GM12891 (cell line): ENCODE measurements around the gene TXNRD3. TPM values are rescaled to one million over a fixed set of nuclear protein-coding genes. Genes with fewer than 3 reads are reported as not detected.

Experiments used
- DNase-seq: peaks from one replicate; pipeline ENCODE4 v3.0.0; 2011; ENCODE audit warnings: low spot score; ENCODE audit not compliant: insufficient read length
- FAIRE-seq: peaks from 2 replicates; lab custom pipeline; 2011; peaks lifted over from hg19 to GRCh38; lab: Jason Lieb, UNC
- PAX5 ChIP-seq: IDR thresholded peaks from 2 replicates; pipeline ENCODE4 v1.6.1; 2011; ENCODE audit warnings: low read length, moderate library complexity, mild to moderate bottlenecking; ENCODE audit not compliant: insufficient read depth, severe bottlenecking
- POLR2A ChIP-seq: IDR thresholded peaks from 2 replicates; pipeline ENCODE4 v1.6.1; 2011; ENCODE audit warnings: low read depth, low read length, control low read depth
- POLR2AphosphoS5 ChIP-seq: IDR thresholded peaks from 2 replicates; pipeline ENCODE4 v1.6.1; 2011; ENCODE audit warnings: low read depth, low read length, control low read depth
- POU2F2 ChIP-seq: IDR thresholded peaks from 2 replicates; pipeline ENCODE4 v1.6.1; 2011; ENCODE audit warnings: low read depth, mild to moderate bottlenecking, control low read depth, low read length, moderate library complexity
- SPI1 ChIP-seq: IDR thresholded peaks from 2 replicates; pipeline ENCODE4 v1.6.1; 2011; ENCODE audit warnings: low read depth, low read length, control low read depth
- TAF1 ChIP-seq: IDR thresholded peaks from 2 replicates; pipeline ENCODE4 v1.6.1; 2011; ENCODE audit warnings: low read depth, low read length, control low read depth
- polyA plus RNA-seq: library from polyadenylated mRNA; unstranded; fragments of >200 nt; gene quantifications from one replicate; pipeline ENCODE4 v1.2.1, GENCODE V29; 2012; ENCODE audit warnings: low read depth, missing spikeins, inconsistent platforms; ENCODE audit not compliant: missing spikeins

Gene TXNRD3
- polyA plus RNA-seq: 0.19 TPM

GRCh38 chr3:126654571-126655383, at the start of gene TXNRD3:
TSS of gene TXNRD3 (minus strand) at chr3:126655124.
- no peak for TF ChIP-seq POLR2AphosphoS5
- TF ChIP-seq POU2F2: no peak
- TF ChIP-seq TAF1: no peak
- TF ChIP-seq POLR2A: no peak
- FAIRE-seq: peak; percentile 51

DNA sequence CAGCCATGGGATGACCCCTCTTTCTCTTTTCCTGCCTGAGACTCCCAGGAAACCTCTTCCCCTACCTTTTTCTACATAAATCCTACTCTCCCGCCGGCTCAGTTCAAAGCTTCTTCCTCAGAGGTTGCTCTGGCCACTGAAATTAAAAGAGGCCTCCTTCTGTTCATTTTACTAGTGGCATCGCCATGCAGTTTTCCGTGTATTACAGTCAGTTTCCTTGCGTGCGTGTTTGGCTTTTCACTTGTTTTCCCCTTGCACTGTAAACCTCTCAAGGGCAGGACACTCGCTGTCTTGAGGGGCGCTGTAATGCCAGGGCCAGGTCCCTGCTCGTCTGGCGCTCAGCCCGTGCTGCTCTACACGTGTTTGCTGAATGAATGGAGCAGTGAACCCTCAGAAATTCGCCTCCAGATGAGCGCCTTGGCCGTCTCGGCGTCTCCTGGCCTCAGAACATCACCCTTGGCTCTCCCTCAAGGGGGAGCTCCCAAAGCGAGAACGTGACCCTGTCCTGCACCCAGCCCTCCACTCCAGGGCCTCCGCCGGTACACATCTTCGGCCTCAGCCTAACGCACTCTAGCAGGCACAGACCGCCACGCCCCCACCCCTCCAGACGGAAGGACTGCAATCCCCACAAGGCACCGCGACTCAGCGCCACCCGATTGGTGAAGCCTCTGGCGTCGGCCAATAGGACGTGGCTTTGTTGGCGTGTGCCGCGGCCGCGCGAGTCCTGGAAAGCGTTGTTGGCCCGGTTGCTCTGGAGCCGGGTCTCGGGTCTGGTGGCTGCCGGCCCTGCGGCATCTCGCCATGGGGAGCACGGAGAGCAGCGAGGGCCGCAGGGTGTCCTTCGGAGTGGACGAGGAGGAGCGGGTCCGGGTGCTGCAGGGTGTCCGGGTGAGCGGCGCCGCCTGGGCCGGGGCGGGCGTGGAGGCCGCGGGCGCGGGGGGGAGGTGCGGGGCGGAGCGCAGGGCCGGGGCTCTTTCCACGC, 48.9 kb upstream of the TXNRD3 start, which contains the start of gene CHCHD6:
Gene CHCHD6 (plus strand): TSS at position 729 of the 982 bp plus-strand sequence. CDS start 73 bp downstream, at position 802.
- FAIRE-seq: peak; percentile 99
- peak; percentile 96 for DNase-seq

More at GRCh38 chr3:126654571-126655383, at the start of gene TXNRD3:
- peak; percentile 43 for DNase-seq

GRCh38 chr3:126699011-126699410, 44.1 kb upstream of the TXNRD3 start:
- DNase-seq (no peak), FAIRE-seq (no peak)
- no peak for TF ChIP-seq TAF1
- TF ChIP-seq PAX5: no peak
- no peak for TF ChIP-seq POU2F2
- no peak for TF ChIP-seq POLR2AphosphoS5
- no peak for TF ChIP-seq SPI1
- no peak for TF ChIP-seq POLR2A

More for the DNA sequence above, 48.9 kb upstream of the TXNRD3 start, which contains the start of gene CHCHD6:
- no peak for TF ChIP-seq POU2F2
- no peak for TF ChIP-seq POLR2AphosphoS5
- no peak for TF ChIP-seq PAX5
- no peak for TF ChIP-seq TAF1

- TF ChIP-seq SPI1 (no peak), POLR2AphosphoS5 (no peak), TAF1 (no peak), POLR2A (no peak), PAX5 (no peak), POU2F2 (no peak)
- no peak for FAIRE-seq
- DNase-seq: no peak
Measured at GRCh38 chr3:126696701-126697267, 41.9 kb upstream of the TXNRD3 start.

GRCh38 chr3:126693921-126694320, 39.0 kb upstream of the TXNRD3 start:
- no peak for TF ChIP-seq SPI1
- no peak for TF ChIP-seq TAF1
- no peak for TF ChIP-seq POLR2AphosphoS5
- TF ChIP-seq POU2F2: no peak
- TF ChIP-seq PAX5: no peak
- no peak for TF ChIP-seq POLR2A
- DNase-seq (no peak), FAIRE-seq (no peak)

DNA sequence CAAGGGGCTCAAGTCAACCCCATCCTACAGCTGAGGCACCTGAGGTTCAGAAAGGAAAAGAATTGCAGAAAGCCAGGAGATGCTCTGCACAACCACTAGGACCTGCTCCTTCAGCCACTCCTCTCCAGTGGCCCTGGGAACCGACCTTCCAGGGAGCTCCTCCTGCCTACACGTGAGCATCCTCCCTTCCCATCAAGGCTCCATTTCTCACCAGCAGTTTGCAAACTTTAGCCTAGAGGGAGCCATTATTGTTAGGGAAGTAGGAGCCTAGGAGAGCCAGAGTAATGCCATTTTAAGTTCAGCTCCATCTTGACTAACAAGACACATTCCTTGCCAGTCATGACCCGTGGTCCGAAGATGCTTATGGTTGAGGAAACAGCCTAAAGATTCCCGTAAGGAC, 37.9 kb upstream of the TXNRD3 start:
- TF ChIP-seq POLR2A (no peak), POLR2AphosphoS5 (no peak), POU2F2 (no peak), TAF1 (no peak), SPI1 (no peak)
- DNase-seq (no peak), FAIRE-seq (no peak)

GRCh38 chr3:126691765-126692164, 36.8 kb upstream of the TXNRD3 start:
- TF ChIP-seq POU2F2 (no peak), POLR2AphosphoS5 (no peak), POLR2A (no peak), PAX5 (no peak), SPI1 (no peak), TAF1 (no peak)
- DNase-seq: no peak
- FAIRE-seq: no peak

GRCh38 chr3:126685493-126685892, 30.6 kb upstream of the TXNRD3 start:
- FAIRE-seq: no peak
- no peak for DNase-seq
- TF ChIP-seq TAF1 (no peak), PAX5 (no peak), POU2F2 (no peak), POLR2AphosphoS5 (no peak), POLR2A (no peak), SPI1 (no peak)
